Spleen (tissue), 7 donors: Measurements from ENCODE around the gene MSX1.

Experiments
- CTCF ChIP-seq, 11 experiments: fragments of 200-600 bp in 7 of 11; fragments of 450-650 bp in 4 of 11; sonication (generic) in 4 of 11; IDR thresholded peaks in 8 of 11; conservative IDR thresholded peaks in 3 of 11; 1 replicate in 7 of 11; 2 replicates in 4 of 11; pipeline versions ENCODE4 v1.4.0 to v1.8.0; 2016 to 2021; ENCODE audit warnings: antibody characterized with exemption in 11 of 11, inconsistent platforms in 4 of 11, mild to moderate bottlenecking in 1 of 11
- POLR2AphosphoS5 ChIP-seq, 3 donors: sonication (generic); formaldehyde crosslinking; IDR thresholded peaks; one replicate each; pipeline ENCODE4 v1.5.1; 2017; ENCODE audit warnings: antibody characterized with exemption in 3 of 3
- donor health status: DM: no; HTN: no; CAD: no; lungs with moderate emphysema.
- donor health status: DM: no; HTN: no; CAD: no.
- donor health status: DM: no; HTN: no; CAD: no.

- no peak for TF ChIP-seq CTCF (IDR thresholded peaks at IDR 0.05 in 8 of 11, conservative IDR thresholded peaks at IDR 0.05 in 3 of 11)
- TF ChIP-seq POLR2AphosphoS5 (IDR thresholded peaks at IDR 0.05) = no peak
Observed at GRCh38 chr4:4853921-4854648, 5.4 kb upstream of the MSX1 start.
